ENCODE data around the gene PSKH1. TPM values are rescaled to one million over a fixed set of nuclear protein-coding genes. Genes with fewer than 3 reads are reported as not detected.
A peak's percentile ranks its signal among the peaks of the same experiment; 100 is the strongest.

Gene PSKH1
- total RNA-seq, 1 donor from 2014 or later, result 45.0 TPM

- DNase-seq (ENCODE audit: low spot score, unreplicated experiment), result no peak
- H3K4me1 Mint-ChIP-seq (ENCODE audit: low read depth), result no peaks in the 10 kb centered on the region
- H3K9me3 Mint-ChIP-seq (ENCODE audit: low read depth), result no peaks in the 10 kb centered on the region
- no peak overlapping the region for H3K27ac Mint-ChIP-seq
- no peak for TF ChIP-seq CTCF (IDR thresholded peaks at IDR 0.05; ENCODE audit: unreplicated experiment)
- no peaks in the 10 kb centered on the region for H3K27me3 Mint-ChIP-seq
- H3K4me3 Mint-ChIP-seq (ENCODE audit: low read depth), result no peak overlapping the region
- peaks cover 2% of the 10 kb centered on the region for H3K36me3 Mint-ChIP-seq (ENCODE audit: insufficient read depth)
Measured at GRCh38 chr16:67922740-67923139, 29.7 kb downstream of the PSKH1 start.

DNA sequence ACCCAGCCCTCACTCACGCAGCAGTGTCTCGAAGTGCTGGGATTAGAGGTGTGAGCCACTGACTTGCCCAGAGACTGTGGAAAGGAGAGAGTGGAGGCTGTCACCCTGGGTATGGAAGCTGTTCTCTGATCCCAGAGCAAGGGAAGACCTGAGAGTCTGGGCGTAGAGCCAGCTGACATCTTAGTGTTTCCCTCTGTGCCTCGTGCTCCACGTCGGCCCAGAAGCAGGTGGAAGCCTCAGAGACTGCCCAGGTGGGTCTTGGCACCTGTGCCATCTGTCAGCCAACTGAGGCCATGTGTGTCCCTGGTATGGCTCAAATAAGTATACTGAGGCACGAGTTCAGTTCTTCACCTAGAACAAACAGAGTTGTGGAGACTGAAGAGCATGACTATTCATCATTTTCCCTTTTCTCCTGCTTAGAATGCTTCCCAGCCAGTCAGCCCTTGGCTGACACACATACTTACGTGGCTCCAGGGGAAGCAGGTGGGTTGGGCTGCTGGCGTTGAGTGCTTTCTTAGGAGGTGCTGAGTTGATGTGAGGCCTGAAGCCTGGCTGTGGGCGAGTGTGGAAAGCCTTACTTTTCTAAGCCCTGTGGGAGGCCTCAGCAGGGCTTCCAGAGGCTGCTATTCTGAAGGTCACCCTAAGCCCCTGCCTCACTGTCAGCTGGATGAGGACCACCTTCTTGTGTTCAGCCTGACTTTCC lies 30.5 kb downstream of the PSKH1 start:
- no peak for TF ChIP-seq CTCF (IDR thresholded peaks at IDR 0.05; ENCODE audit: unreplicated experiment)
- no peak for DNase-seq (ENCODE audit: low spot score, unreplicated experiment)
- Mint-ChIP-seq H3K27me3 (no peaks in the 10 kb centered on the region), H3K27ac (no peak overlapping the region), H3K4me3 (ENCODE audit: low read depth) (no peak overlapping the region), H3K36me3 (ENCODE audit: insufficient read depth) (peaks cover 3% of the 10 kb centered on the region), H3K9me3 (ENCODE audit: low read depth) (no peaks in the 10 kb centered on the region), H3K4me1 (ENCODE audit: low read depth) (no peaks in the 10 kb centered on the region)

- no peak for TF ChIP-seq CTCF (IDR thresholded peaks at IDR 0.05; ENCODE audit: unreplicated experiment)
- Mint-ChIP-seq H3K27ac (peak overlapping the region; percentile 76), H3K36me3 (ENCODE audit: insufficient read depth) (peaks cover 3% of the 10 kb centered on the region), H3K9me3 (ENCODE audit: low read depth) (no peaks in the 10 kb centered on the region), H3K4me3 (ENCODE audit: low read depth) (no peak overlapping the region), H3K27me3 (no peaks in the 10 kb centered on the region), H3K4me1 (ENCODE audit: low read depth) (no peaks in the 10 kb centered on the region)
- DNase-seq (ENCODE audit: low spot score, unreplicated experiment), result no peak
Measured at GRCh38 chr16:67924140-67924906, 31.3 kb downstream of the PSKH1 start.

DNA sequence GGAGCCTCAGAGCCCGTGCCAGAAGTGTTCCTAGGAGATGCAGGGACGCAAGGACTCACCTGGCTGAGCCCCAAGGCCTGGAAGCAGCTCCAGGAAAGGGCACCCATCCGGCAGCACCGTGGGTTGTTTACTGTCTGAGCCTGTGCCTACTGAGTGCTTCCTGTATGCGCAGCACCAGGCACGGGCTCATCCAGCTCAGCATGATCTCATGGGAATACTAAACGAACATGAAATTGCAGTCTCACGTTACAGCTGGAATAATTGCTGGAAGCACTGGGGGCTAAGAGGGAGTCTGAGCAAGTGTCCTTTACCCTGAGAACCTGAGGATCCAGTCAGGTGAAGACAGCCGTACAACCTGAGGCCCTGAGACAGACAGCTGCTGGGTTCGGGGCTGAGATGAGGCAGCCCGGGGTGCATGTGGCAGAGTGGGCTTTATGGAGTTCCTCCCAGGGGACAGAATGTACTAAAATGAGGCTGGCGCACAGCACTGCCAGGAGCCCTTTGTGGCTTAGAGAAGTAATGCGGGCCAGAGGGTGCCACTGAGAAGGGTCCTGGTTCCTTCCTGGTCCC lies 33.2 kb downstream of the PSKH1 start:
- TF ChIP-seq CTCF (IDR thresholded peaks at IDR 0.05; ENCODE audit: unreplicated experiment), result no peak
- Mint-ChIP-seq H3K36me3 (ENCODE audit: insufficient read depth) (peaks cover 3% of the 10 kb centered on the region), H3K4me3 (ENCODE audit: low read depth) (no peak overlapping the region), H3K4me1 (ENCODE audit: low read depth) (no peaks in the 10 kb centered on the region), H3K27me3 (no peaks in the 10 kb centered on the region), H3K27ac (peak overlapping the region; percentile 49), H3K9me3 (ENCODE audit: low read depth) (no peaks in the 10 kb centered on the region)
- DNase-seq (ENCODE audit: low spot score, unreplicated experiment), result no peak

- Mint-ChIP-seq H3K27ac (no peak overlapping the region), H3K27me3 (no peaks in the 10 kb centered on the region), H3K4me3 (ENCODE audit: low read depth) (no peak overlapping the region), H3K9me3 (ENCODE audit: low read depth) (no peaks in the 10 kb centered on the region), H3K36me3 (ENCODE audit: insufficient read depth) (peaks cover 3% of the 10 kb centered on the region), H3K4me1 (ENCODE audit: low read depth) (no peaks in the 10 kb centered on the region)
- no peak for TF ChIP-seq CTCF (IDR thresholded peaks at IDR 0.05; ENCODE audit: unreplicated experiment)
- no peak for DNase-seq (ENCODE audit: low spot score, unreplicated experiment)
Measured at GRCh38 chr16:67927131-67927941, 34.3 kb downstream of the PSKH1 start.
